GM18873 (cell line): Measurements from ENCODE around the gene APBB1.

Experiments used
- ATAC-seq: cut with Tn5 transposase; IDR thresholded peaks from one replicate; pipeline ENCODE4 v1.9.1; 2021; ENCODE audit warnings: mild to moderate bottlenecking, moderate library complexity, moderate number of reproducible peaks; ENCODE audit not compliant: unreplicated experiment, low FRiP score

APBB1 gene

DNA sequence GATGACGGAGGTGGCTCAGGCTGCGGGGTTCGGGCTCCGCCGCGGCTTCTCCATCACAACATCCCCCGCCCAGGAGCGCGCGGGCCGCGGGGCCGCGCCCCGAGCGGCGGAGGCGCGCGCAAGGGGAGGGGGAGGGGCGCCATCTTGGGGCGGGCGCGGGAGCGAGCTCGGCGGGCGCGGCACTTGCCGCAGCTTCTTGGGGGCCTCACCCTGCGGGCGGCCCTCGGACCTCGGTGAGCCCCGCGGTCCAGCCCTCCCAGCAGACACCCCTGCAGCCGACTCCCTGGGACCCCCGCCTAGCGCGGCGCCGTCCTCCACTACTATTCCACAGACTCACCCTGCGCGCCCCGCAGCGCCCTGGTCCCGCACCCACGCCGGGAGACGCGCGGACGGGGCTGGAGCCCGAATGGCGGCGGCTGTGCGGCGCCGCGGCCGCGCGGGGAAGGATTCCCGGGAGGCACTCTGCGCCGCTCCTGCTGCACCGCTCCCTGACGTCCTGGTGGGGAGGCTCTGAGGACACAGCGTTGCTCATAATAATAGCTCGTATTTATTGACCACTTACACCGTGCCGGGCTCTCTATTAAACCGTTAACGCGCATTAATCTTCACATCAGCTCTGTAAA is at the start of gene APBB1:
Gene APBB1, minus strand, starts transcription at position 86 of the 623 bp plus-strand sequence. CDS start 7,747 bp downstream, outside the sequence.
- no peak for ATAC-seq

DNA sequence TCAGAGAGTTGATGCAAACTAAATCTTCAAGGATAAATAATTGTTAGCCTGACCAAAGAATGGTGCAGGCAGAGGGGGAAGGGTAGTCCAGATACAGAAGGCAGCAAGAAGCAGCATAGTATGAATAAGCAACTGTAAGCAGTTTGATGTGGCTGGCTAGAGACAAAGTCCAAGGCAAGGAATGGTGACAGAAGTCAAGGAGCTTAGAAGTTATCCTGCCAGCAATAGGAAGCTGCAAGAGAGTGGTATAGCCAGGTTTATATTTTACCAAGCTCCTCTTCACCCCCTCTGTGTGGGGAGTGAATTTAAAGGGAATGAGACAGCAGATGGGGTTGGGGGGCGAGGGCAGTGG is 40.2 kb upstream of the APBB1 start:
- no peak for ATAC-seq

- no peak for ATAC-seq
Observed at GRCh38 chr11:6458352-6459098, 39.6 kb upstream of the APBB1 start.

- ATAC-seq: no peak
Observed at GRCh38 chr11:6457581-6458320, 38.9 kb upstream of the APBB1 start.

GRCh38 chr11:6456361-6457073 is 37.6 kb upstream of the APBB1 start:
- no peak for ATAC-seq

DNA sequence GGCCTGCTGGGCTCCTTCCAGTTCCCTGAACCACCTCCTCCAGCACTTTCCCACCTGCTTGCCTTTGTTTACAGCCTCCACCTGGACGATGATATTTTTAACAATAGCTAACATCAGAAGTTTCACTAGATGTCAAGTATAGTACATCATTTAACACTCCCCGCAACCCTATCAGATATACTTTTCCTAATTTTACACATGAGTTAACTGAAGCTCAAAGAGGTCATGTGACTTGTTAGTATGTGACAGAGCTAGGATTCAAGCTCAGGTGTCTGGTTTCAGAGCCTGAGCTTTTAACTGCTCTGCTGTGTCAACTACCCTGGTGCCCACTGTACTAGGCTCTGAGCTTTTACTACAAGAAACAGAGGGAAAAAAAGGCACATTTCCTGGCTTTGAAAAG is 36.2 kb upstream of the APBB1 start:
- no peak for ATAC-seq

DNA sequence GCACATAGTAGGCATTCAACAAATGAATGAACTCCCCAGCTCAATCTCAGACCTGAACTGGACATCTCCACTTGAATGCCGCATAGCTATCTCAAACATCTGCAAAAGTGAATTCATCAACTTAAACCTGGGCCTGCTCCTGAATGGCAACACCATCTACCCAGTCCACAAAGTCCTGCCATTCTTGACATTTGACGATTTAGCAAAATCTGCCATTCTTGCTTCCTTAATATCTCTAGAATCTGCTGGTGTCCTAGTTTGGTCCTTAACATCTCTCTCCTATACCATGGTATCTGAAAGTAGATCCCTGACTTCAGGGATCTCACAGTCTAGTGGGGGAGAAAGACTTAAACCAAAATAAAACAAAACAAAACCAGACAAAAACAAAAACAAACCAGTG is 34.3 kb upstream of the APBB1 start:
- no peak for ATAC-seq

GRCh38 chr11:6452219-6452618 is 33.3 kb upstream of the APBB1 start:
- no peak for ATAC-seq

GRCh38 chr11:6448574-6448973 is 29.7 kb upstream of the APBB1 start:
- no peak for ATAC-seq

DNA sequence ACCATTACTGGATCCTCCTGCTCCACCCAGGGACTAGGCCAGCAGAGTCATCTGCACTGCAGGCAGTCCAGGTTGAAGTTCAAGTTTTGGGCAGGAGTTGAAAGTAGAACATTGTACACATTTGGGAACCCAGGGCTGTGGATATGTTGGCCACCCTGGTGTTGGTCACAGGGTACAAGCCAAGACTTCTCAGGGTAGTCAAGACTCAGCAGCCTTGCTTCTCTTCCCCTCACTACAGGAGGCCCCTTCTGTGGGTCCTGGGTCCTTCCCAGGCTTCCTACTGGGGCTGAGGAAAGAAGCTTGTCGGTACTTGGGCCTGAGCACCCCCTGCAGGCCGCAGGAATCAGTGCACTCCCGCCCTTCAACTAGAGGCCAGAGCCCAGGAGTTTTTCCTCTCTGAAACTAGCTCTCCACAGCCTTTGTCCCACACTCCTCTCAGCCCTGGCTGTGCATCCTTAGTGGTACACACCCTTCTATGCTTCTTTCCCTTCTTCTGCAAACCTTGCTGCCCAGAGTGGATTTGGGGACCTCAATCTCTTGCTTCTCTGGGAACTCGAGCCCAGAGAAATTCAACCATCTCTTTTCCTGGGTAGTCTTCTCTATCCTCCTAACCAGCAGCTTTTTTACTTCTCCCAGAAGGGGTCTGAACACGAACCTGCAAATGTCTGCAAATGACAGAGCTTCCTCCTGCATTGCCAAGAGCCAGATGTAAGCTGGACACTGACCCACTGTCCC is 24.5 kb upstream of the APBB1 start:
- peak; percentile 52 for ATAC-seq

- ATAC-seq: no peak
Observed at GRCh38 chr11:6442441-6442840, 23.5 kb upstream of the APBB1 start.

DNA sequence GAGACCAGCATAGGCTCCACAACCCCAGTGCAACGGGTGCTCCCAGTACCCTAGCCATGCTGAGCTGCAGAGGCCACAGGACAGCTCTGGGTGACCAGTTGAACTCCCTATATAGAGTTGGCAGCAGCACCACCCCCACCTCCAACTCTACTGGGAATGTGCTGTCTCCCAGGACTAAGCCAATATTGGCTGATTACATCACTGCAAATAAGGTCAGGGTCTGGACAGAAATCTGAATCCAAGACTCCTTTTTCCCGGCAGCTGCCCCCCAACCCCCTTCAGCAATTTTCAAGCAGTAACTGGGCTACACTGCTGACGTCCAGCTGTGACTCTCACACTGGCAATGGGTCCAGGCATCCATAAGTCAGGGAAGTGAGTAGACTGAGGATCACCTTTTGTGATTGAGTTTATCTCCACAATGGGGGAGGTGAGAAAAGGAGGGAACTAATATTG is 22.0 kb upstream of the APBB1 start, which contains the start of gene HPX:
Gene HPX, minus strand, starts transcription at position 82 of the 453 bp plus-strand sequence. Its CDS starts 24 bp downstream, at position 58.
- no peak for ATAC-seq

- no peak for ATAC-seq
Observed at GRCh38 chr11:6438979-6439571, 20.2 kb upstream of the APBB1 start.

DNA sequence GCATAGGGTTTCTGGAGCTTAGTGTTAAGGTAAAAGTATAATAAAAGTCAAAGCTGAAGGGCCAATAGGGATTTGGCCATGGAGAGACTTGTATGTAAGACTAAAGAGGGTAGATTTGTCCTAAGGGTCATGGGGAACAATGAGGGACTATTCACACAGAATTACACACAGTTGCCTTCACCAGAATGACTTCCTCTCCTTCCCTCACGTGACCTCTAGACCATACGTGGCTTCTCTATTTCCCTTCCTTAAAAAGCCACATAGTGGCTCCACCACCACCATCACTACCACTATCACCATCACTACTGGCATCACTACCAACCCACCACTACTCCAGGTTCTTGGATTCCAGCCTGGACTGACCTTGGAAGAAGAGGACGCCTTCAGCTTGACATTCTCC is 19.1 kb upstream of the APBB1 start:
- ATAC-seq: no peak

DNA sequence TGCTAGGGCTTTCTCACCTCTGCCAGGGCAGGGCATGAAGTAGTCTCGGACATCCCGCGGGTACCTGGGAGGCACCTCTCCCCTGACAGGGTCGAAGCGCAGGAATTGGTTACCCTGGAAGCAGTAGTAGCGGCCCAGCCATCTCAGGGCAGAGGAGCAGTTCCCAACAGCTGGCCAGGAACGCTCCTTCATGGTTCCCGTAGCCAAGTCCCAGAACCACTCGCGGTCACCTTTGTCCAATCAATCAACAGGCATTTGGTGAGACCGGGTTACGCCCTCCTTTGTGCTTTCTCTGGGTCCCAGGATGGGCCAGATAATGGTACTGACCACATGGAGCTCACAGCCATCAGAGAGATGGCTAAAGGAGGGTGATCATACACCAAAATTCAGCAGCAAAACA is 18.5 kb upstream of the APBB1 start:
- ATAC-seq: no peak

DNA sequence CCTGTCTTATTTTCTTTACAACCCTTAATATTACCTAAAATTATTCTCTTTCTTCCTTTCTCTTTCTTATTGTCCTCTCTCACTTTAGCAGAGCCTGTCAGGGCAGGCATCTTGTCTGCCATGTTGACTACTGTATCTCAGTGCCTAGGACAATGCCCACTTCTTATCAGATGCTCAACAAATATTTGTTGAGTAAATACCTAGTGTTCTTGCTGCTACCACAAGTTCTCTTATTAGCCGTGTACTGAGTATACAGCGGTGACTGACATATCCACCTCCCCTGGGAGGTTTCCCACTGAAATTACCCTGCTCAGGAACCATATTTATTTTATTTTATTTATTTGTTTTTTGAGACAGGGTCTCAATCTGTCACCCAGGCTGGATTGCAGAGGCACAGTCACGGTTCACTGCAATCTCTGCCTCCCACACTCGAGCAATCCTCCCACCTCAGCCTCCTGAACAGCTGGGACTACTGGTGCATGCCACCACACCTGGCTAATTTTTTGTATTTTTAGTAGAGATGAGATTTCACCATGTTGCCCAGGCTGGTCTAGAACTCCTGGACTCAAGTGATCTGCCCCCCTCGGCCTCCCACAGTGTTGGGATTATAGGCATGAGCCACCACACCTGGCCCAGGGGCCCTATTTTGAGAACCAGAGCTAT is 15.2 kb upstream of the APBB1 start:
- no peak for ATAC-seq

GRCh38 chr11:6431861-6432260 is 13.0 kb upstream of the APBB1 start:
- no peak for ATAC-seq

DNA sequence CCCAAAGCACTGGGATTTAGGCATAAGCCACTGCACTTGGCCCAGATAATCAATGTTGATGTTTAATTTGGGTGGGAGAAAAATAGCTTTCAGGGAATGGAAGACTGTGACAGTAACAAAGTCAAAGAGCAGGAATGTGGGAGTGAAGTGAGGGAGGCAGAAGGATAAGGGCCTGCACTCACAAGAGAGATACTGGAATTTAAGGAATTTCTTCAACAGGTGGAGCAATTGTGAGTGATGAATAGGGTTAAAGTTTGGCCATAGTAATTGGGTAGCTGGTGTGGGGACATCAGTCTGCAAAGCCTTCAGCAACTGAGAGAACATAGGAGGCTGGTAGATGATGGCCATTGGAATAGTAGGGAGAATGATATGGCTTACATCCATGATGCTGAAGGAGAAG is 8.6 kb upstream of the APBB1 start:
- no peak for ATAC-seq

GRCh38 chr11:6420677-6421076 is 1.8 kb upstream of the APBB1 start:
- ATAC-seq: no peak
